GM23338 (cell line): ENCODE data around the gene NAA10.

ENCODE experiments used
- CREB1 ChIP-seq: fragments of 250-450 bp; sonication (Bioruptor Pico); IDR thresholded peaks from 2 replicates; pipeline ENCODE4 v1.5.0; 2020; ENCODE audit warnings: low read depth, mild to moderate bottlenecking, moderate library complexity
- EZH2 ChIP-seq: fragments of 200-600 bp; sonication (generic); IDR thresholded peaks from one replicate; pipeline ENCODE4 v1.8.0; 2017; ENCODE audit warnings: antibody characterized with exemption, mild to moderate bottlenecking, low read depth; ENCODE audit not compliant: unreplicated experiment
- EZH2phosphoT487 ChIP-seq: fragments of 200-600 bp; sonication (generic); IDR thresholded peaks from one replicate; pipeline ENCODE4 v1.8.1; 2018; ENCODE audit warnings: antibody characterized with exemption; ENCODE audit not compliant: unreplicated experiment
- JUNB ChIP-seq: IDR thresholded peaks from one replicate; pipeline ENCODE4 v1.6.1; 2016; ENCODE audit warnings: antibody characterized with exemption; ENCODE audit not compliant: unreplicated experiment
- NANOG ChIP-seq: IDR thresholded peaks from 2 replicates; pipeline ENCODE4 v1.6.1; 2016; ENCODE audit warnings: antibody characterized with exemption, borderline replicate concordance
- POLR2AphosphoS5 ChIP-seq: IDR thresholded peaks from 2 replicates; pipeline ENCODE4 v1.6.1; 2016; ENCODE audit warnings: antibody characterized with exemption, low read depth
- STAT1 ChIP-seq: IDR thresholded peaks from one replicate; pipeline ENCODE4 v1.6.1; 2016; ENCODE audit warnings: antibody characterized with exemption; ENCODE audit not compliant: unreplicated experiment
- ZNF114 ChIP-seq: fragments of 250-450 bp; sonication (Bioruptor Pico); IDR thresholded peaks from 2 replicates; pipeline ENCODE4 v1.5.0; 2020; ENCODE audit warnings: mild to moderate bottlenecking, moderate library complexity
- ZNF331 ChIP-seq: fragments of 250-450 bp; sonication (Bioruptor Pico); IDR thresholded peaks from 2 replicates; pipeline ENCODE4 v1.5.0; 2020; ENCODE audit warnings: low read depth, mild to moderate bottlenecking, moderate library complexity
- TF ChIP-seq, protein P1 (sequence below), 2 experiments: fragments of 200-600 bp in 1 of 2; sonication (generic) in 1 of 2; conservative IDR thresholded peaks; 2 replicates each; pipeline versions ENCODE4 v1.5.1 to v1.6.1; 2016 to 2017; ENCODE audit warnings: antibody characterized with exemption in 2 of 2, low read depth in 2 of 2, mild to moderate bottlenecking in 2 of 2, moderate library complexity in 1 of 2
- TF ChIP-seq, protein P2 (sequence below): IDR thresholded peaks from 2 replicates; pipeline ENCODE4 v1.6.1; 2016; ENCODE audit warnings: antibody characterized with exemption
- TF ChIP-seq, protein P3 (sequence below): IDR thresholded peaks from one replicate; pipeline ENCODE4 v1.6.1; 2018; ENCODE audit warnings: antibody characterized with exemption; ENCODE audit not compliant: unreplicated experiment

DNA sequence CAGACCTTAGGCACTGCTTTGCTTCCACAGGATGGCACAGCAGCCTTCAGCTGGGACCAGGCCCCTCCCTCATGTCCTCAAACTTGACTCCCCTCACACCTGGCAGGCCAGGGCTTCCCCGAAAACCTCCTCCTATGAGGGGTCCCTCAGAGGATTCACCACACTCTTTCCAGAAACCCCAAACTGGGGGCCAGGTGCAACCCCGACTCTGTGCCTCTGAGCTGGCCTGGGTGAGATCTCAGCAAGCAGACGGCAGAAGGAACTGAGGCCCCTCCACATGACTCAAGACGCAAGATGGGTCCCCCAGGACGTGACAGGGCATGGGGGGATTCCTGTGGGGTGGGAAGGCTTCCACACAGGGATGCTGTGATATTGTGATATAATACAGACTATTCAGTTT lies 30.6 kb upstream of the NAA10 start:
- TF ChIP-seq, protein P1, sequence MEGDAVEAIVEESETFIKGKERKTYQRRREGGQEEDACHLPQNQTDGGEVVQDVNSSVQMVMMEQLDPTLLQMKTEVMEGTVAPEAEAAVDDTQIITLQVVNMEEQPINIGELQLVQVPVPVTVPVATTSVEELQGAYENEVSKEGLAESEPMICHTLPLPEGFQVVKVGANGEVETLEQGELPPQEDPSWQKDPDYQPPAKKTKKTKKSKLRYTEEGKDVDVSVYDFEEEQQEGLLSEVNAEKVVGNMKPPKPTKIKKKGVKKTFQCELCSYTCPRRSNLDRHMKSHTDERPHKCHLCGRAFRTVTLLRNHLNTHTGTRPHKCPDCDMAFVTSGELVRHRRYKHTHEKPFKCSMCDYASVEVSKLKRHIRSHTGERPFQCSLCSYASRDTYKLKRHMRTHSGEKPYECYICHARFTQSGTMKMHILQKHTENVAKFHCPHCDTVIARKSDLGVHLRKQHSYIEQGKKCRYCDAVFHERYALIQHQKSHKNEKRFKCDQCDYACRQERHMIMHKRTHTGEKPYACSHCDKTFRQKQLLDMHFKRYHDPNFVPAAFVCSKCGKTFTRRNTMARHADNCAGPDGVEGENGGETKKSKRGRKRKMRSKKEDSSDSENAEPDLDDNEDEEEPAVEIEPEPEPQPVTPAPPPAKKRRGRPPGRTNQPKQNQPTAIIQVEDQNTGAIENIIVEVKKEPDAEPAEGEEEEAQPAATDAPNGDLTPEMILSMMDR (conservative IDR thresholded peaks at IDR 0.05; ENCODE audit: low read depth in 2 of 2) = no peak
- TF ChIP-seq POLR2AphosphoS5 (no peak), EZH2 (no peak), ZNF331 (no peak), EZH2phosphoT487 (no peak), NANOG (no peak), ZNF114 (CRISPR knock-in tag) (no peak), JUNB (no peak), CREB1 (CRISPR knock-in tag) (no peak), STAT1 (no peak)
- TF ChIP-seq, protein P2, sequence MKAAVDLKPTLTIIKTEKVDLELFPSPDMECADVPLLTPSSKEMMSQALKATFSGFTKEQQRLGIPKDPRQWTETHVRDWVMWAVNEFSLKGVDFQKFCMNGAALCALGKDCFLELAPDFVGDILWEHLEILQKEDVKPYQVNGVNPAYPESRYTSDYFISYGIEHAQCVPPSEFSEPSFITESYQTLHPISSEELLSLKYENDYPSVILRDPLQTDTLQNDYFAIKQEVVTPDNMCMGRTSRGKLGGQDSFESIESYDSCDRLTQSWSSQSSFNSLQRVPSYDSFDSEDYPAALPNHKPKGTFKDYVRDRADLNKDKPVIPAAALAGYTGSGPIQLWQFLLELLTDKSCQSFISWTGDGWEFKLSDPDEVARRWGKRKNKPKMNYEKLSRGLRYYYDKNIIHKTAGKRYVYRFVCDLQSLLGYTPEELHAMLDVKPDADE = no peak
- TF ChIP-seq, protein P3, sequence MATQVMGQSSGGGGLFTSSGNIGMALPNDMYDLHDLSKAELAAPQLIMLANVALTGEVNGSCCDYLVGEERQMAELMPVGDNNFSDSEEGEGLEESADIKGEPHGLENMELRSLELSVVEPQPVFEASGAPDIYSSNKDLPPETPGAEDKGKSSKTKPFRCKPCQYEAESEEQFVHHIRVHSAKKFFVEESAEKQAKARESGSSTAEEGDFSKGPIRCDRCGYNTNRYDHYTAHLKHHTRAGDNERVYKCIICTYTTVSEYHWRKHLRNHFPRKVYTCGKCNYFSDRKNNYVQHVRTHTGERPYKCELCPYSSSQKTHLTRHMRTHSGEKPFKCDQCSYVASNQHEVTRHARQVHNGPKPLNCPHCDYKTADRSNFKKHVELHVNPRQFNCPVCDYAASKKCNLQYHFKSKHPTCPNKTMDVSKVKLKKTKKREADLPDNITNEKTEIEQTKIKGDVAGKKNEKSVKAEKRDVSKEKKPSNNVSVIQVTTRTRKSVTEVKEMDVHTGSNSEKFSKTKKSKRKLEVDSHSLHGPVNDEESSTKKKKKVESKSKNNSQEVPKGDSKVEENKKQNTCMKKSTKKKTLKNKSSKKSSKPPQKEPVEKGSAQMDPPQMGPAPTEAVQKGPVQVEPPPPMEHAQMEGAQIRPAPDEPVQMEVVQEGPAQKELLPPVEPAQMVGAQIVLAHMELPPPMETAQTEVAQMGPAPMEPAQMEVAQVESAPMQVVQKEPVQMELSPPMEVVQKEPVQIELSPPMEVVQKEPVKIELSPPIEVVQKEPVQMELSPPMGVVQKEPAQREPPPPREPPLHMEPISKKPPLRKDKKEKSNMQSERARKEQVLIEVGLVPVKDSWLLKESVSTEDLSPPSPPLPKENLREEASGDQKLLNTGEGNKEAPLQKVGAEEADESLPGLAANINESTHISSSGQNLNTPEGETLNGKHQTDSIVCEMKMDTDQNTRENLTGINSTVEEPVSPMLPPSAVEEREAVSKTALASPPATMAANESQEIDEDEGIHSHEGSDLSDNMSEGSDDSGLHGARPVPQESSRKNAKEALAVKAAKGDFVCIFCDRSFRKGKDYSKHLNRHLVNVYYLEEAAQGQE = no peak
